ENCODE measurements around the gene MRPL46.

- TF ChIP-seq SP1 (IDR thresholded peaks at IDR 0.05; ENCODE audit: low read depth) (no peak), EZH2 (IDR thresholded peaks at IDR 0.05) (no peak), ZFX (IDR thresholded peaks at IDR 0.05) (no peak), POLR2AphosphoS5 (IDR thresholded peaks at IDR 0.05; ENCODE audit: low read depth, low read length) (no peak), SIN3A (IDR thresholded peaks at IDR 0.05; ENCODE audit: low read depth) (no peak), MAX (IDR thresholded peaks at IDR 0.05) (no peak), EGR1 (IDR thresholded peaks at IDR 0.05; ENCODE audit: low read depth) (no peak), POLR2A (IDR thresholded peaks at IDR 0.05; ENCODE audit: borderline replicate concordance, extremely low read depth, insufficient read depth, insufficient read length) (no peak), CEBPB (IDR thresholded peaks at IDR 0.05; ENCODE audit: low read depth) (no peak), TCF7L2 (IDR thresholded peaks at IDR 0.05; ENCODE audit: borderline replicate concordance, extremely low read depth, insufficient read depth, insufficient read length) (no peak)
- TF ChIP-seq, protein P1, sequence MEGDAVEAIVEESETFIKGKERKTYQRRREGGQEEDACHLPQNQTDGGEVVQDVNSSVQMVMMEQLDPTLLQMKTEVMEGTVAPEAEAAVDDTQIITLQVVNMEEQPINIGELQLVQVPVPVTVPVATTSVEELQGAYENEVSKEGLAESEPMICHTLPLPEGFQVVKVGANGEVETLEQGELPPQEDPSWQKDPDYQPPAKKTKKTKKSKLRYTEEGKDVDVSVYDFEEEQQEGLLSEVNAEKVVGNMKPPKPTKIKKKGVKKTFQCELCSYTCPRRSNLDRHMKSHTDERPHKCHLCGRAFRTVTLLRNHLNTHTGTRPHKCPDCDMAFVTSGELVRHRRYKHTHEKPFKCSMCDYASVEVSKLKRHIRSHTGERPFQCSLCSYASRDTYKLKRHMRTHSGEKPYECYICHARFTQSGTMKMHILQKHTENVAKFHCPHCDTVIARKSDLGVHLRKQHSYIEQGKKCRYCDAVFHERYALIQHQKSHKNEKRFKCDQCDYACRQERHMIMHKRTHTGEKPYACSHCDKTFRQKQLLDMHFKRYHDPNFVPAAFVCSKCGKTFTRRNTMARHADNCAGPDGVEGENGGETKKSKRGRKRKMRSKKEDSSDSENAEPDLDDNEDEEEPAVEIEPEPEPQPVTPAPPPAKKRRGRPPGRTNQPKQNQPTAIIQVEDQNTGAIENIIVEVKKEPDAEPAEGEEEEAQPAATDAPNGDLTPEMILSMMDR (IDR thresholded peaks at IDR 0.05 in 2 of 3, conservative IDR thresholded peaks at IDR 0.05 in 1 of 3; ENCODE audit: borderline replicate concordance in 1 of 3, insufficient read depth in 1 of 3, low read depth in 2 of 3, low read length in 2 of 3), result no peak
- TF ChIP-seq, protein P2, sequence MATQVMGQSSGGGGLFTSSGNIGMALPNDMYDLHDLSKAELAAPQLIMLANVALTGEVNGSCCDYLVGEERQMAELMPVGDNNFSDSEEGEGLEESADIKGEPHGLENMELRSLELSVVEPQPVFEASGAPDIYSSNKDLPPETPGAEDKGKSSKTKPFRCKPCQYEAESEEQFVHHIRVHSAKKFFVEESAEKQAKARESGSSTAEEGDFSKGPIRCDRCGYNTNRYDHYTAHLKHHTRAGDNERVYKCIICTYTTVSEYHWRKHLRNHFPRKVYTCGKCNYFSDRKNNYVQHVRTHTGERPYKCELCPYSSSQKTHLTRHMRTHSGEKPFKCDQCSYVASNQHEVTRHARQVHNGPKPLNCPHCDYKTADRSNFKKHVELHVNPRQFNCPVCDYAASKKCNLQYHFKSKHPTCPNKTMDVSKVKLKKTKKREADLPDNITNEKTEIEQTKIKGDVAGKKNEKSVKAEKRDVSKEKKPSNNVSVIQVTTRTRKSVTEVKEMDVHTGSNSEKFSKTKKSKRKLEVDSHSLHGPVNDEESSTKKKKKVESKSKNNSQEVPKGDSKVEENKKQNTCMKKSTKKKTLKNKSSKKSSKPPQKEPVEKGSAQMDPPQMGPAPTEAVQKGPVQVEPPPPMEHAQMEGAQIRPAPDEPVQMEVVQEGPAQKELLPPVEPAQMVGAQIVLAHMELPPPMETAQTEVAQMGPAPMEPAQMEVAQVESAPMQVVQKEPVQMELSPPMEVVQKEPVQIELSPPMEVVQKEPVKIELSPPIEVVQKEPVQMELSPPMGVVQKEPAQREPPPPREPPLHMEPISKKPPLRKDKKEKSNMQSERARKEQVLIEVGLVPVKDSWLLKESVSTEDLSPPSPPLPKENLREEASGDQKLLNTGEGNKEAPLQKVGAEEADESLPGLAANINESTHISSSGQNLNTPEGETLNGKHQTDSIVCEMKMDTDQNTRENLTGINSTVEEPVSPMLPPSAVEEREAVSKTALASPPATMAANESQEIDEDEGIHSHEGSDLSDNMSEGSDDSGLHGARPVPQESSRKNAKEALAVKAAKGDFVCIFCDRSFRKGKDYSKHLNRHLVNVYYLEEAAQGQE (IDR thresholded peaks at IDR 0.05; ENCODE audit: low read depth), result no peak
These were observed 2.1 kb upstream of the MRPL46 start for GRCh38 chr15:88469321-88469720.

Data from HCT116 (cell line).